ENCODE data around the gene HBG2. TPM values are rescaled to one million over a fixed set of nuclear protein-coding genes. Genes with fewer than 3 reads are reported as not detected.

The HBG2 gene
- total and polyA plus RNA-seq, 9 of the 15 experiments (the other 6 are each of a cell fraction or from before 2014, with no cell fraction given), result 1,626 to 58,619 (median 10,515) TPM

GRCh38 chr11:5291207-5291838 is 36.7 kb upstream of the HBG2 start (continued):
- TF ChIP-seq RAD21 (CRISPR knock-in tag; conservative IDR thresholded peaks at IDR 0.05 in 1 of 2, IDR thresholded peaks at IDR 0.05 in 1 of 2), result peak; percentile 95 to 98
- no peak for TF ChIP-seq TAF1 (IDR thresholded peaks at IDR 0.05; ENCODE audit: control insufficient read depth, extremely low read depth, insufficient read depth, low read length, severe bottlenecking)
- TF ChIP-seq MAZ (CRISPR knock-in tag; conservative IDR thresholded peaks at IDR 0.05 in 1 of 2, IDR thresholded peaks at IDR 0.05 in 1 of 2), result peak in 1 of 2 experiments; percentile 57; a peak in 1 of 4 replicates
- TF ChIP-seq RB1 (IDR thresholded peaks at IDR 0.05; ENCODE audit: low read depth), result peak; percentile 16; the same call in 1 of the 2 replicates
- no peak for TF ChIP-seq PTTG1 (tag; IDR thresholded peaks at IDR 0.05; ENCODE audit: low read depth)
- no peak for TF ChIP-seq BHLHE40 (IDR thresholded peaks at IDR 0.05; ENCODE audit: low read length)
- TF ChIP-seq EP300 (IDR thresholded peaks at IDR 0.05; ENCODE audit: low read length), result peak; percentile 42; the same call in 1 of the 2 replicates
- TF ChIP-seq E4F1 (CRISPR knock-in tag; IDR thresholded peaks at IDR 0.05; ENCODE audit: borderline replicate concordance), result no peak
